Mesodermal cell (in vitro differentiated cells): Measurements from ENCODE around the gene SDK2.
"Not testable (repeated sequence)": the region's sequence is repeated elsewhere in the genome, so short reads cannot be mapped to it uniquely, and the experiment has no call there.

ENCODE experiments used
- H3K27ac ChIP-seq: 2 replicates; pipeline ENCODE4 v1.7.0; 2013; ENCODE audit warnings: mild to moderate bottlenecking, low read depth, low read length, moderate library complexity; ENCODE audit not compliant: severe bottlenecking
- H3K36me3 ChIP-seq: 2 replicates; pipeline ENCODE4 v1.7.1; 2013; ENCODE audit warnings: mild to moderate bottlenecking, low read length, moderate library complexity; ENCODE audit not compliant: control insufficient read depth, insufficient read depth
- H3K4me1 ChIP-seq: one replicate; pipeline ENCODE4 v1.7.1; 2013; ENCODE audit warnings: mild to moderate bottlenecking, low read length; ENCODE audit not compliant: insufficient read depth, control insufficient read depth, poor library complexity, severe bottlenecking
- H3K4me3 ChIP-seq: 2 replicates; pipeline ENCODE4 v1.7.0; 2013; ENCODE audit warnings: low read length, control low read depth, mild to moderate bottlenecking; ENCODE audit not compliant: insufficient read depth, poor library complexity, severe bottlenecking; ENCODE audit errors: extremely low read depth
- H3K9me3 ChIP-seq: 2 replicates; pipeline ENCODE4 v1.7.1; 2013; ENCODE audit warnings: mild to moderate bottlenecking, low read length, moderate library complexity; ENCODE audit not compliant: control insufficient read depth
- WGBS, 2 experiments: methylation state at CpG; one replicate each; pipeline ENCODE4 v1.1.5; 2013; ENCODE audit warnings: missing lambda C conversion rate in 2 of 2; ENCODE audit not compliant: insufficient coverage in 2 of 2; 5-methylcytosine and 5-hydroxymethylcytosine counted together

Gene SDK2

GRCh38 chr17:73336408-73337329, 307.6 kb downstream of the SDK2 start:
- Histone ChIP-seq H3K36me3 (no peaks in the 10 kb centered on the region), H3K4me3 (no peak overlapping the region), H3K9me3 (no peaks in the 10 kb centered on the region), H3K27ac (no peak overlapping the region), H3K4me1 (peaks cover 16% of the 10 kb centered on the region)
- 89 to 91% methylated on average over 8 to 9 of the region's 13 CpGs for WGBS, 2 experiments

GRCh38 chr17:73335591-73336407, 308.4 kb downstream of the SDK2 start:
- no peak overlapping the region for H3K4me3 ChIP-seq
- peaks cover 11% of the 10 kb centered on the region for H3K4me1 ChIP-seq
- no peaks in the 10 kb centered on the region for H3K36me3 ChIP-seq
- 96 to 97% methylated on average over 3 to 7 of the region's 12 CpGs for WGBS, 2 experiments
- no peaks in the 10 kb centered on the region for H3K9me3 ChIP-seq
- H3K27ac ChIP-seq, result no peak overlapping the region

GRCh38 chr17:73334771-73335513, 309.3 kb downstream of the SDK2 start:
- H3K4me3 ChIP-seq, result no peak overlapping the region
- H3K4me1 ChIP-seq, result peaks cover 11% of the 10 kb centered on the region
- H3K27ac ChIP-seq, result no peak overlapping the region
- H3K9me3 ChIP-seq, result no peaks in the 10 kb centered on the region
- 78% methylated on average over 8 to 9 of the region's 12 CpGs for WGBS, 2 experiments
- H3K36me3 ChIP-seq, result no peaks in the 10 kb centered on the region

- not testable (repeated sequence) for H3K36me3 ChIP-seq, H3K4me3 ChIP-seq, H3K9me3 ChIP-seq, H3K27ac ChIP-seq
- WGBS, 2 experiments, result 86 to 94% methylated on average over 7 of the region's 9 CpGs
- peaks cover 11% of the 10 kb centered on the region for H3K4me1 ChIP-seq
These were observed 310.8 kb downstream of the SDK2 start for GRCh38 chr17:73333445-73333844.

- no peak overlapping the region for H3K27ac ChIP-seq
- no peaks in the 10 kb centered on the region for H3K4me1 ChIP-seq
- no CpG with 5 or more reads among the region's 3 CpGs for WGBS, 2 experiments
- no peaks in the 10 kb centered on the region for H3K9me3 ChIP-seq
- H3K36me3 ChIP-seq, result no peaks in the 10 kb centered on the region
- no peak overlapping the region for H3K4me3 ChIP-seq
These were observed 313.2 kb downstream of the SDK2 start for GRCh38 chr17:73331060-73331459.

- Histone ChIP-seq H3K9me3 (peaks cover 2% of the 10 kb centered on the region), H3K36me3 (no peaks in the 10 kb centered on the region), H3K27ac (no peak overlapping the region), H3K4me3 (no peak overlapping the region), H3K4me1 (peaks cover 22% of the 10 kb centered on the region)
- WGBS, 2 experiments, result 90 to 94% methylated on average over 5 of the region's 7 CpGs
These were observed 316.6 kb downstream of the SDK2 start for GRCh38 chr17:73327676-73328075.

- Histone ChIP-seq H3K4me1 (peaks cover 22% of the 10 kb centered on the region), H3K27ac (no peak overlapping the region), H3K9me3 (peaks cover 3% of the 10 kb centered on the region), H3K4me3 (no peak overlapping the region), H3K36me3 (no peaks in the 10 kb centered on the region)
- WGBS, 2 experiments, result 57 to 74% methylated on average over 3 of the region's 4 CpGs
These were observed 318.8 kb downstream of the SDK2 start for GRCh38 chr17:73325527-73325842.

GRCh38 chr17:73324711-73325526, 319.3 kb downstream of the SDK2 start:
- Histone ChIP-seq H3K4me1 (peaks cover 22% of the 10 kb centered on the region), H3K36me3 (no peaks in the 10 kb centered on the region), H3K27ac (no peak overlapping the region), H3K9me3 (peaks cover 3% of the 10 kb centered on the region), H3K4me3 (no peak overlapping the region)
- WGBS, 2 experiments, result 71 to 73% methylated on average over 12 to 16 of the region's 17 CpGs

- 50 to 60% methylated on average over 7 to 8 of the region's 9 CpGs for WGBS, 2 experiments
- Histone ChIP-seq H3K36me3 (no peaks in the 10 kb centered on the region), H3K27ac (peak overlapping the region; percentile 62)
These were observed 320.1 kb downstream of the SDK2 start for GRCh38 chr17:73324160-73324475.

More at GRCh38 chr17:73324160-73324475, 320.1 kb downstream of the SDK2 start:
- H3K4me1 ChIP-seq, result peaks cover 22% of the 10 kb centered on the region
- H3K9me3 ChIP-seq, result peaks cover 3% of the 10 kb centered on the region
- H3K4me3 ChIP-seq, result no peak overlapping the region
